HG02870 (cell line): Measurements from ENCODE around the gene CHAF1B.

ENCODE experiments used
- ATAC-seq: cut with Tn5 transposase; IDR thresholded peaks from one replicate; pipeline ENCODE4 v1.9.1; 2021; ENCODE audit warnings: mild to moderate bottlenecking, moderate library complexity; ENCODE audit not compliant: unreplicated experiment

Gene CHAF1B

DNA sequence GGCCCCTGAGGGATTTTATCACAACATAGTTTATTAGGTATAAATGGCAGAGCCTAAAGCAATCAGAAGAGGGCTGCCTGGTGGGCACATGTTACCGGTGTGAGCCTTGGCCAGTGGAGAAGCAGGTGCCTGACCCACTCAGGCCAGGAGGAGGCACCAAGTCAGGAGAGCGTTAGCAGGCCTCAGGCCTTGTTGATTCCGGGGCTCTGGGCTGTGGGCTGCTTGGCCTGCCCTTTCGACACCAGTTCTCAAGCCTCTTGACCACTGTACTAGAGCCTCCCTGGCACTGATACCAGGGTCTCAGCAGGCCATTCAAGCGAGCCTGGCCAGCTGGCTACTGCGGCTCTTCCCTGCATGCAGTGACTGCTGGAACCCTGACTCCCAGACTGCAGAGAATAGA, 73.9 kb downstream of the CHAF1B start:
- ATAC-seq, result no peak

- no peak for ATAC-seq
Observed at GRCh38 chr21:36460866-36461265, 75.7 kb downstream of the CHAF1B start.

- ATAC-seq, result no peak
Observed at GRCh38 chr21:36461277-36461917, 76.2 kb downstream of the CHAF1B start.

- no peak for ATAC-seq
Observed at GRCh38 chr21:36461918-36462486, 76.8 kb downstream of the CHAF1B start.

DNA sequence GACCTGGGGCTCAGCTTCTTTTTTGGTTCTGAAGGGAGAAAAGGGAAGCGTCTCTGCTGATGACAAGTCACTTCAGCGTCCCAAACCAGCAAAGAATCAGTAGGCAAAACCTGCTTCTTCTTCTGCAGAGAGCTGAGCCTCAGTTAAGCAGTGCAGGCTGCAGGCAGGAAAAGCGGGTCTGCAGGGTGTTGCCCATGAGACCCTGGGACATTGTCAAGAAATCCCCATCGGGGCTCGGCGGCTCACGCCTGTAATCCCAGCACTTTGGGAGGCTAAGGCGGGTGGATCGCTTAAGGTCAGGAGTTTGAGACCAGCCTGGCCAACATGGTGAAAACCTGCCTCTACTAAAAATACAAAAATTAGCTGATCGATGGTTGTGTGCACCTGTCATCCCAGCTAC, 78.0 kb downstream of the CHAF1B start:
- no peak for ATAC-seq

- no peak for ATAC-seq
Observed at GRCh38 chr21:36463991-36464390, 78.8 kb downstream of the CHAF1B start.

- no peak for ATAC-seq
Observed at GRCh38 chr21:36464590-36464989, 79.4 kb downstream of the CHAF1B start.

DNA sequence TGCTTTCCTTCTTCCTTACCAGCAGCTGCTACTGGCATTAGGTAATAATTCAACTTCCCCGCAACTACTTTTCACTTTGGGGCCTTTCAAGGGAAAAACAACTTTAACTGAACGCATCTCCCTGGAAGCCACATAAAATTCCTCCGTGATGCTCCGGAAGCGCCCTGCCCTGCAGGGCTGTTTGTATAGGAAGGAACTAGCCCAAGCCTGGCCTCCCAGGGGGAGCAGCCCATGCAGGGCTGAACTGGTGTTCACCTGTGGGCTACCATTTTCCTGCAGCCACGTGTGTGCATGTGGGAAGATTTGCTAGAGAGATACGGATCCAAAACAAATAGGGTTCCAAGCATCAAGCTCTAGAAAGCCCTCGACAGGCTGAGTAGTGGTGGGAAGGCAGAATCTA, 80.3 kb downstream of the CHAF1B start:
- no peak for ATAC-seq

GRCh38 chr21:36466061-36466511, 80.9 kb downstream of the CHAF1B start:
- no peak for ATAC-seq
